ENCODE data around the gene HOXB7.

- no peak for TF ChIP-seq CTCF (conservative IDR thresholded peaks at IDR 0.05; ENCODE audit: low read length)
- TF ChIP-seq EZH2phosphoT487 (IDR thresholded peaks at IDR 0.05; ENCODE audit: borderline replicate concordance, low read depth, low read length), result no peak
These were observed 2.4 kb downstream of the HOXB7 start for GRCh38 chr17:48608494-48608834.

All from OCI-LY7 (cell line).